ENCODE data around the gene NUMA1.
A peak's percentile ranks its signal among the peaks of the same experiment; 100 is the strongest.

The NUMA1 gene

GRCh38 chr11:72048766-72049460, 31.4 kb downstream of the NUMA1 start:
- no peak overlapping the region for H3K9ac ChIP-seq (ENCODE audit: low read depth, low read length)
- no peaks in the 10 kb centered on the region for H3K4me1 ChIP-seq (ENCODE audit: control insufficient read depth, insufficient read depth, low read length)
- H3K36me3 ChIP-seq (ENCODE audit: insufficient read depth, low read length): peaks cover 9% of the 10 kb centered on the region
- no peaks in the 10 kb centered on the region for H3K9me3 ChIP-seq (replicated peaks; ENCODE audit: low read length)
- no peak overlapping the region for H3K4me3 ChIP-seq (ENCODE audit: low read length)
- no peak overlapping the region for H3K4me2 ChIP-seq (ENCODE audit: low read length)
- no peaks in the 10 kb centered on the region for H3K27me3 ChIP-seq (ENCODE audit: control insufficient read depth, insufficient read depth, low read length)

GRCh38 chr11:72045849-72046248, 34.5 kb downstream of the NUMA1 start:
- peaks cover 17% of the 10 kb centered on the region for H3K4me1 ChIP-seq (ENCODE audit: control insufficient read depth, insufficient read depth, low read length)
- peaks cover 9% of the 10 kb centered on the region for H3K36me3 ChIP-seq (ENCODE audit: insufficient read depth, low read length)
- no peak overlapping the region for H3K9ac ChIP-seq (ENCODE audit: low read depth, low read length)
- H3K4me2 ChIP-seq (ENCODE audit: low read length): no peak overlapping the region
- H3K9me3 ChIP-seq (replicated peaks; ENCODE audit: low read length): no peaks in the 10 kb centered on the region
- no peaks in the 10 kb centered on the region for H3K27me3 ChIP-seq (ENCODE audit: control insufficient read depth, insufficient read depth, low read length)
- no peak overlapping the region for H3K4me3 ChIP-seq (ENCODE audit: low read length)

DNA sequence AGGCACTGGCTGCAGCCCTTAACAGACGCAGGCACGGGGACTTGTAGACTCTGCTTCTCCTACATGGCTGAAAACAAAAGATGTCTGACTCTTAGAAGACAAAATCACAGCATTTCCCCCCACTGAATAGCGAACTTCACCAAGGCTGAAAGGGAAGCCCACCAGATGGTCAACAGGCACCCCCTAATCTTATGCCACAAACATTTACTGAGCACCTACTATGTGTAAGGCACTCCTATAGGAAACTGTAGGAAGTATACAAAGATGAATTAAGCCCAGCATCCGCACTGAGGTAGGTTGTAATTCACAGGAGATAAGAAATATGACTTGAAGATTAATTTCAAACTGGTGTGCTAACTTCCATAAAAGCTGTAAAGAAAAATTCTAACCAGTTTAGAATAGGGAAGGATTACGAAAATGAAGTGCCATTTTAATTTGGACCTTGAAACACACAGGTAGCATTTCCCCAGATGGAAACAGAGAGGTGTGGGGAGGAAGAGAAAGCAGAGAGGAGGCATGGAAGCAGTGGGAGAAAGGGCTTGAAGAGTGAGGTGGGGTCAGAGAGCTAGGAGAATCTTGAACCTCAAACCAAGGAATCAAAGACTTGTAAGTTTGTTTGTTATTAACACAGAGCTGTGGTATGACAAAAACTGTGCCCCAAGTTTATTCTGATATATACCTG, 38.1 kb downstream of the NUMA1 start:
- peak overlapping the region; percentile 82 for H3K4me2 ChIP-seq (ENCODE audit: low read length)
- peaks cover 5% of the 10 kb centered on the region for H3K36me3 ChIP-seq (ENCODE audit: insufficient read depth, low read length)
- no peaks in the 10 kb centered on the region for H3K27me3 ChIP-seq (ENCODE audit: control insufficient read depth, insufficient read depth, low read length)
- peak overlapping the region; percentile 72 for H3K4me3 ChIP-seq (ENCODE audit: low read length)
- peaks cover 45% of the 10 kb centered on the region for H3K4me1 ChIP-seq (ENCODE audit: control insufficient read depth, insufficient read depth, low read length)
- peak overlapping the region; percentile 91 for H3K9ac ChIP-seq (ENCODE audit: low read depth, low read length)
- H3K9me3 ChIP-seq (replicated peaks; ENCODE audit: low read length): no peaks in the 10 kb centered on the region

DNA sequence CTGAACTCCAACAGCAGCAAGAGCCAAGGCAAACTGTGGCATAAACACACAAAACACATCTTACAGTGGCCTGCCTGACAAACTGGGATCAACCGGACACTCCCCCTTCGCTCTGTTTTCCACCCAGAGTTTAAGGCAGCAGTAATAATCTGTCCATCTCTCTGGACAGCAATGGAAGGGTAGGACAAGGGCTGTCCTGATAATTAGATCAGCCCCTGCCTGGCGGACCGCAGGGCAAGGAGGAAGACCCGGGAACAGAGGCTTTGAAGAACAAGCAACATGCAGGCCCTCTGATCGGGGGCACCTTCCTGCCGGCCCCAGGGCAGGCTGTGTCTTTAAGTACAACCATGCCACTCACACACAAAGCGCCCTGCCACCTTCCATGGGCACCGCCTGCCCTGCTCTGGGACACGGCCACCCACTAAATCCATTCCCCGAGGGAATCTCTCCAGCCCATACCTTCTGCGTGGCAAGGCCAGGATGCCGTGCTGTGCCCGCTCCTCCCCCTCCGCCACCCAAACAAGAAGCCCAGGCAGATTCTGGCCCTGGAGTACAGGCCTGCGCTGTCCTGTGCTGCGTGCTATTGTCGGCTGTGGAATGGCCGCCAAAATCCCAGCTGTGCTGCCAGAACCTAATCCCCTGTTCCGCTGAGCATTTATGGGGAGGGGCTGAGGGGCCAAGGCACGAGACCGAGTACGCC, 38.8 kb downstream of the NUMA1 start:
- Histone ChIP-seq H3K36me3 (ENCODE audit: insufficient read depth, low read length) (peaks cover 5% of the 10 kb centered on the region), H3K4me3 (ENCODE audit: low read length) (peak overlapping the region; percentile 72), H3K4me2 (ENCODE audit: low read length) (peak overlapping the region; percentile 82), H3K27me3 (ENCODE audit: control insufficient read depth, insufficient read depth, low read length) (no peaks in the 10 kb centered on the region), H3K4me1 (ENCODE audit: control insufficient read depth, insufficient read depth, low read length) (peaks cover 45% of the 10 kb centered on the region), H3K9ac (ENCODE audit: low read depth, low read length) (peak overlapping the region; percentile 91), H3K9me3 (replicated peaks; ENCODE audit: low read length) (no peaks in the 10 kb centered on the region)

- Histone ChIP-seq H3K27me3 (ENCODE audit: control insufficient read depth, insufficient read depth, low read length) (no peaks in the 10 kb centered on the region), H3K4me3 (ENCODE audit: low read length) (peak overlapping the region; percentile 72), H3K9ac (ENCODE audit: low read depth, low read length) (peak overlapping the region; percentile 91), H3K9me3 (replicated peaks; ENCODE audit: low read length) (no peaks in the 10 kb centered on the region), H3K4me2 (ENCODE audit: low read length) (peak overlapping the region; percentile 82), H3K4me1 (ENCODE audit: control insufficient read depth, insufficient read depth, low read length) (peaks cover 45% of the 10 kb centered on the region), H3K36me3 (ENCODE audit: insufficient read depth, low read length) (peaks cover 2% of the 10 kb centered on the region)
These were observed 39.6 kb downstream of the NUMA1 start for GRCh38 chr11:72040491-72041363.

DNA sequence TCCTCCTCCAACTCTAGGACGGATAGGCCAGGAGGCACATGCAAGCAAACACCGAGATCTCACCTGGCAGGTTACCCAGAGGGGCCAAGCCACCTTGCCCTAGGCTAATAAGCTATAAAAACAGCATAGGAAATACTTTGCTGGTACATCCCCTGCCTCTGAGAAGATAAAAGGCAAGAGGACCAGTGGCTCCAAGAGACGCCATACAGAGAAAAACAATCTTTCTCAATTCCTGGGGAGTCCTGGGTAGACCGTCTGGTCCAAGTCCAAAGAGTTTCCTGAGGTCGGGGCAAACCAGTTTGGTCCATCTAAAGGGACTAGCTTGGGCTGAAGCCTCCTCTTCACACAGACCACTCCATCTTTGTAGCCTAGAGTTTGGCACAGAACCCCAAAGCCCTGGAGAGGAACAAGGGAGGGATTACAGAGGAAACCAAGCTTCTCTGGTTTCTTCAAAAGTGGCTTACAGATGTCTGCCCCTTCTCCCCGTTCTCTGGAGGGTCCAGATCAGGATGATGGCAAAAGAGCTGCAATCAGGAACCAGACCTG, 40.4 kb downstream of the NUMA1 start:
- H3K36me3 ChIP-seq (ENCODE audit: insufficient read depth, low read length): no peaks in the 10 kb centered on the region
- peaks cover 45% of the 10 kb centered on the region for H3K4me1 ChIP-seq (ENCODE audit: control insufficient read depth, insufficient read depth, low read length)
- peak overlapping the region; percentile 72 for H3K4me3 ChIP-seq (ENCODE audit: low read length)
- peak overlapping the region; percentile 91 for H3K9ac ChIP-seq (ENCODE audit: low read depth, low read length)
- no peaks in the 10 kb centered on the region for H3K9me3 ChIP-seq (replicated peaks; ENCODE audit: low read length)
- H3K27me3 ChIP-seq (ENCODE audit: control insufficient read depth, insufficient read depth, low read length): no peaks in the 10 kb centered on the region
- peak overlapping the region; percentile 82 for H3K4me2 ChIP-seq (ENCODE audit: low read length)

DNA sequence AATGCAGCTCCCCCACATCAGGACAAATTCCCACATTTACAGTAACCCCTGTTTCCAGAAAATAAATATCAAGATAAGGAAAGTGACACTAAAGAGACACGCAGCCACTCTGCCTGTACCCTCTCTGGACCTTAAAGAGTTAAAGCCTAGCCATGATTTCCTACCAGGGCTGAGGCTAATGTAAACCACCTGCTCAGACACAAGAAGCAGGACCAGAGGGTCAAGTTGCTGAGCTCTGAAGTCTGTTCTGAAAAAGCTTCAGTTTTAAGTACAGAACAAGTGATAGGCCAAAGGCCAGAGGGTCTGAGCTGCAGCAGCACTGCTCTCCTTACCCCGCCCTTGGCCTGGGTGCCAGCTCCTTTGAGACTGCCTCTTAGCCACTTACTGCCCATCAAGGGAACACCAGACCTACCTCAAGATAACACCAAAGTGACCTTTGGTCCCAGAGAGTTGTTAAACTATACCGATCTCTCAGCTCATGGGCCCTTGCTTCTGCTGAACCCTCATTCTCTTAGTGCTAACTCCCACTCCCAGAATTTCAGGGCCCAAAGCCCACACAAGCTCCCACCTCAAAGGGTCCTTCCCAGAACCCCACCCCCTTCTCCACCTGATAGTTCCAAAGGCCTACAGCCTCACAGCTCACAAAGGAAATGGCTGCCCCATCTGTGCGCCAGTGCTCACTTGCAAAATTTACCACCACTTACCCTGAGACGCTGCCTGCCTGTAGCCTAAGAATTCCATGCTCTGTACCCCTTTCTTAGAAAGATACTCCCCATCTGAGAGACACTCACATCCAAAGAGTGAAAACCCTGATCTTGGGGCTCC, 41.1 kb downstream of the NUMA1 start:
- H3K36me3 ChIP-seq (ENCODE audit: insufficient read depth, low read length): no peaks in the 10 kb centered on the region
- H3K4me3 ChIP-seq (ENCODE audit: low read length): peak overlapping the region; percentile 72
- peak overlapping the region; percentile 82 for H3K4me2 ChIP-seq (ENCODE audit: low read length)
- no peaks in the 10 kb centered on the region for H3K27me3 ChIP-seq (ENCODE audit: control insufficient read depth, insufficient read depth, low read length)
- peak overlapping the region; percentile 91 for H3K9ac ChIP-seq (ENCODE audit: low read depth, low read length)
- H3K9me3 ChIP-seq (replicated peaks; ENCODE audit: low read length): no peaks in the 10 kb centered on the region
- H3K4me1 ChIP-seq (ENCODE audit: control insufficient read depth, insufficient read depth, low read length): peaks cover 45% of the 10 kb centered on the region

- H3K9ac ChIP-seq (ENCODE audit: low read depth, low read length): peak overlapping the region; percentile 91
These were observed 41.9 kb downstream of the NUMA1 start for GRCh38 chr11:72038491-72038890.

GRCh38 chr11:72037554-72038311, 42.6 kb downstream of the NUMA1 start:
- peak overlapping the region; percentile 91 for H3K9ac ChIP-seq (ENCODE audit: low read depth, low read length)
- H3K4me2 ChIP-seq (ENCODE audit: low read length): peak overlapping the region; percentile 82
- no peaks in the 10 kb centered on the region for H3K9me3 ChIP-seq (replicated peaks; ENCODE audit: low read length)
- H3K27me3 ChIP-seq (ENCODE audit: control insufficient read depth, insufficient read depth, low read length): no peaks in the 10 kb centered on the region
- peak overlapping the region; percentile 72 for H3K4me3 ChIP-seq (ENCODE audit: low read length)
- peaks cover 13% of the 10 kb centered on the region for H3K36me3 ChIP-seq (ENCODE audit: insufficient read depth, low read length)
- H3K4me1 ChIP-seq (ENCODE audit: control insufficient read depth, insufficient read depth, low read length): peaks cover 44% of the 10 kb centered on the region

More at GRCh38 chr11:72038491-72038890, 41.9 kb downstream of the NUMA1 start:
- peak overlapping the region; percentile 82 for H3K4me2 ChIP-seq (ENCODE audit: low read length)
- H3K4me1 ChIP-seq (ENCODE audit: control insufficient read depth, insufficient read depth, low read length): peaks cover 45% of the 10 kb centered on the region
- peaks cover 6% of the 10 kb centered on the region for H3K36me3 ChIP-seq (ENCODE audit: insufficient read depth, low read length)
- peak overlapping the region; percentile 72 for H3K4me3 ChIP-seq (ENCODE audit: low read length)
- no peaks in the 10 kb centered on the region for H3K9me3 ChIP-seq (replicated peaks; ENCODE audit: low read length)
- no peaks in the 10 kb centered on the region for H3K27me3 ChIP-seq (ENCODE audit: control insufficient read depth, insufficient read depth, low read length)

GRCh38 chr11:72036687-72037086, 43.7 kb downstream of the NUMA1 start:
- H3K9me3 ChIP-seq (replicated peaks; ENCODE audit: low read length): no peaks in the 10 kb centered on the region
- H3K27me3 ChIP-seq (ENCODE audit: control insufficient read depth, insufficient read depth, low read length): no peaks in the 10 kb centered on the region
- H3K4me2 ChIP-seq (ENCODE audit: low read length): no peak overlapping the region
- H3K36me3 ChIP-seq (ENCODE audit: insufficient read depth, low read length): peaks cover 13% of the 10 kb centered on the region
- peaks cover 34% of the 10 kb centered on the region for H3K4me1 ChIP-seq (ENCODE audit: control insufficient read depth, insufficient read depth, low read length)
- no peak overlapping the region for H3K9ac ChIP-seq (ENCODE audit: low read depth, low read length)
- H3K4me3 ChIP-seq (ENCODE audit: low read length): no peak overlapping the region
